HG03378 (cell line): ENCODE measurements around the gene ADAM19.

Experiments used
- ATAC-seq: cut with Tn5 transposase; IDR thresholded peaks from one replicate; pipeline ENCODE4 v1.9.1; 2021; ENCODE audit warnings: mild to moderate bottlenecking, moderate library complexity; ENCODE audit not compliant: unreplicated experiment

ADAM19 gene

GRCh38 chr5:157566902-157567489, 8.6 kb downstream of the ADAM19 start:
- ATAC-seq = no peak

- no peak for ATAC-seq
Measured at GRCh38 chr5:157563929-157564716, 11.5 kb downstream of the ADAM19 start.

DNA sequence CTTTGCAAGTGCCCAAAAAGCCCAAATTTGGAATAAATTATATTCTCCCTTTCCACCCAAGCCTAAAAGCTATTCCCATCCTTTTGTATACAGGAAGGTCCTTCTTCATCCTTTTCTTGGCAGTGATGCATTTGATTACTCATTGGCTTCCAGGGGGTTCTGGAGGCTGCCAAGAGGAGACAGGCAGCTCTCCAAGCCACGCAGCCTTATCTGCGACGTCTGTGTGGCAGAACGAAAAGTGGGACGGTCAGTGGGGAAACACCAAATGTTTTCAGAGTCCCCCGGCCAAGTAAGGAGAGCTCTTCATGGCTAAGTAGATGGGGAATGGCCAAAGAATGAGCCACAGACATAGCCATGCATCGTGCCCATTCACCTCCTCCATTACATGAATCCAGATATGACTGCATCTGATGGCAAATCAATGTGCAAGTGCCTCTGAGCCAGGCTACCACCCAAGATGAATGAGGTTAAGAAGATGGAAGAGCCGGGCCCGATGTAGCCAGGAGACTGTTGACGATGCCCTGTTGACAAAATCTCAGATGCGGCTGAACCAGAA, 12.1 kb downstream of the ADAM19 start:
- no peak for ATAC-seq

GRCh38 chr5:157562111-157562581, 13.4 kb downstream of the ADAM19 start:
- no peak for ATAC-seq

GRCh38 chr5:157561110-157561509, 14.5 kb downstream of the ADAM19 start:
- no peak for ATAC-seq

DNA sequence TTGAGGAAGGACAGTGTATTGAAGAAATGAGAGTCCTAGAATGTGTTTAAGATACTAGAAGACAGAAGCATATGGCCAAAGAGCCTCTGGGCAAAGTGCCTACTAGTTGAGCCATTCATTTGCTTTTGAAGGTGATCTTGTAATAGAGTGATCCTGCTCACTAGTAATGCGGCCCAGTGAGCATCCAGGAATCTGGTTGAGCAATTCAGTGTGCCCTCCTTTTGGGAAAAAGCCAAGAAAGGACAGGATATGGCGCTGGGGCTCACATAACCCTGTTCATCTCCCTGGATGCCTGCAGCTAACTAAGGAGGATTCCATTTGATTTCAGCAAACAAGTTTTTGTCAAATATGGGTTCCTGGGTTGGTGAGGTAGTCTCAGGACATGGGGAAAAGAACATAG, 16.3 kb downstream of the ADAM19 start:
- no peak for ATAC-seq

DNA sequence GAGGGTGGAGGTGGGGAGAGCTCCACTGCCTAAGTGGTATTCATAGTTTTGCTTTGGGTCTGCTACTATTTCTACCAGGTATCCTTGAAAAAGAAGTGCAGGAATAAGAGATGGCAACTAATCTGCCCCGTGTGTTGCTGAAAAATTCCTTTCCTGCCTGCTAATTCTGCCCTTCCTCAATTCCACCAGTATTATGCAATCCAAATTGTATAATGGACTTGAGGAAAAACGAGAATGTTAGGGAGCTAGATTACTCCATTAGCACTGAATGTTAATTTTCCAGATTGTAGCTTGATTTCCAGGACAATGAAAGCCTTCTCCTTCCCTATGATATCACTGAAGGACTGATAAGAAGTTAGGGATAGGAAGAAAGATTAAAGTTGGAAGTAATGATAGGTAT, 16.9 kb downstream of the ADAM19 start:
- no peak for ATAC-seq

DNA sequence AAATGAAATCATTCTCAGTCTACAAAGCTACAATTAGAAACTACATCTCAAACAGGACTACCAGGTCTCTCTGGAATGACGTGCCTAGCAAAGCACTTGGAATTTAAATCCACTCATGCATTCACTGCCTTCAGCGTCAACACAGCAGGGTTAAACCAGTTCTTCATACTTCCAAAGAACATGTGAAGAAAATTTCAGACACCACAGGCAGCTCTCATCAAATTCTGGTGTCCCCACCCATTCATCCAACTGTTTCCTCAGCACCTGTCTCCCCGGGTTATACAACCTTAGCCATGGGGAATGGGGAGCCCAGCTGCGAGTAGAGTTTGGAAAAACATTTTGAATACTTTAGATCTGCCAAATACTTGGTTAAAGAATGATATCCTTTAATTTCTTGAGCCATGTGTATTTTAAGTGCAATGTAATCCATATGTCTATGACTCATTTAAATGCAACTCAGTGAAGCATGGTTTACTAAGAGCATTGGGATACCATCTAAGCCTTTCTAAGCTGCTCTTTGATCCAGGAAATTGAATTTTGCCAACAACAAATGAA, 17.5 kb downstream of the ADAM19 start:
- no peak for ATAC-seq

GRCh38 chr5:157556615-157557418, 18.8 kb downstream of the ADAM19 start:
- no peak for ATAC-seq

DNA sequence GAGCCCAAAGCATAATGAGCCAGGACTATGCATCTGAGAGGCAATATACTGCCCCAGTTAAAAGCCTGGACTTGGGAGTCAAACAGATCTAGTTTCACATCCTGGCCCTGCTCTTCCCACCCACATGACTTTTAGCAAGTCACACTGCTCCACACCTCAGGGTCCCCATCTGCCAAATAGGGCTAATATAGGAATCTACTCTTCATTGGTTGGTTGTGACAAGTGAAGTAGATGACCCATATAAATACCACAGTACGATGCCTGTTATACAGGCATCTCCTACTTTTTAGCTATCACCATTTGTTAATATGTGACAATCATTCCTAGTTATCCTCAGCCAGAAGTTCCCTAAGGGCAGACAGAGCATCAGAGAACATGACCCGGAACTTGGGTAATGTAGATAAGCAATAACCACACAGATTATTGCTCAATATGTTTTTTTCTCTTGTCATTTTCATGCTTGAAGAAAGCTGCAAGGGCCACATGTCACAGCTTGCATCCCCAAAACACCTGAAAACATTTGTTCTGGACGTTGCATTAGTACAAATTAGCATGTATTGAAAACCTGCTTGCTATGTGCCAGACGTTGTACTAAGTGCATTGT, 20.4 kb downstream of the ADAM19 start:
- ATAC-seq = no peak

DNA sequence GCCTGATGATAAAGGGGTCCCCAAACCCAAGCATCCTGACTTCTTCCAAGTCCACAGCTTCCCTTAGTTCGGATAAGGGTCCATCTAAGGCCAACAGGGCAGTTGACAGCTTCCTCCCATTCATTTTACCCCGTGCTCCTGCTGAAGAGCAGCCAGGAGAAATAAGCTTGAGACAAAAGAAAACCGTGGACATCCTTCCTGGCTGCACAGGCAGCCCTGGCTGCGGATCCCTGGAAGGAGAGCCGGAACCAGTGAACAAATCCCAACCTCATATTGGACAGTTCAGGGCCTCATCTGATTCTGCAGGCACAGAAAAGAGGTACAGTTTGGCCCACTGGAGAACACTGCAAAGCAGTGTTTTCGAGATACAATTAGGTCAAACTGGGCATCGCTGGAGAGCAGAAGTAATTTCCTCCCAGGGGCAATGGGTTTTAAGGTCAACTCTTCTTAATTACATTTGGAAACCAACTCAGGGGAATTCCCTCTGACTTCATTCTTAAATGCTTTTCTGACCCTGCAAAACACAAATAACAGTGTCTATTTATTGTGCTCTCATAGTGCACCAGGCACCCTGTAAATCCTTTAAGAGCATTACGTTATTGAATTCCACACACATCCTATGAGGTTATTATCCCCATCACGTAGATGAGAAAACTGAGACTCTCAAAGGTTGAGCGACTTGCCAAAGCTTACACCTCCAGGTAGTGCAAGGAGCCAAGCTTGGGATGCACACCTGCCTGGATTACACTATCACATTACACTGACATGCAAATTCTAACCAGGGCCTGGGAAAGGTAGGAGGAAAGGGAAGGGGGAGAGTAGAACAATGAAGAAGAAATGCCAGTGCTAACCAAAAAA, 21.2 kb downstream of the ADAM19 start:
- ATAC-seq = no peak

DNA sequence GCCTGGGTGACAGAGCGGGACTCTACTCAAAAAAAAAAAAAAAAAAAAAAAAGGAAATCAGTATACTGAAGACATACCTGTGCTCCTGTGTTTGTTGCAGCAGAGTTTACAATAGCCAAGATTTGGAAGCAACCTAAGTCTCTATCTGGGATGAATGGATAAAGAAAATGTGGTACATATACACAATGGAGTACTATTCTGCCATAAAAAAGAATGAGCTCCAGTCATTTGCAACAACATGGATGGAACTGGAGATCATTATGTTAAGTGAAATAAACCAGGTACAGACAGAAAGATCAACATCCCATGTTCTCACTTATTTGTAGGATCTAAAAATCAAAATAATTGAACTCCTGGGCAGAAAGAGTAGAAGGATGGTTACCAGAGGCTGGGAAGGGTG, 22.9 kb downstream of the ADAM19 start:
- no peak for ATAC-seq

GRCh38 chr5:157550663-157551062, 24.9 kb downstream of the ADAM19 start:
- ATAC-seq = no peak

GRCh38 chr5:157549954-157550549, 25.5 kb downstream of the ADAM19 start:
- ATAC-seq = no peak

DNA sequence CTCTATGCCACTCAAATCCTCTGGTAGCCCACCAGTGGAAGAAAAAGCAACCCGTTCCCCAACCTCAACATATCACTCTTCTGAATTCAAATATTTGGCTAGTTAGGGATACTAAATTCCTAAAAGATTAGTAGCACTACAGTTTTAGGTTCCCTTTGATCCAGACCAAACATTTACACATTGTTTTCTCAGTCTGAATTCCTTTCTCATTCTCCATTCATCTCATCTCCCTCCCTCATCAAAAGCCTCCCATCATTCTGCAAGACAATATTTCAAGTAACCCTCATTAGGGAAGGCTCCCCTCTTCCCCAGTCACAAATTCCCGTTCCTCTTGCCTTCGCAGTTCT, 26.3 kb downstream of the ADAM19 start:
- ATAC-seq = no peak

GRCh38 chr5:157548513-157549282, 26.9 kb downstream of the ADAM19 start:
- no peak for ATAC-seq

GRCh38 chr5:157547941-157548512, 27.5 kb downstream of the ADAM19 start:
- no peak for ATAC-seq

- no peak for ATAC-seq
Measured at GRCh38 chr5:157546456-157547100, 29.0 kb downstream of the ADAM19 start.
